HepG2 (cell line): ENCODE results near the gene PCNT. TPM values are rescaled to one million over a fixed set of nuclear protein-coding genes. Genes with fewer than 3 reads are reported as not detected.
A peak's percentile ranks its signal among the peaks of the same experiment; 100 is the strongest.

Experiments
- ATRX ChIP-seq: sonication (generic); formaldehyde crosslinking; IDR thresholded peaks from 2 replicates; pipeline ENCODE4 v1.4.0; 2020; ENCODE audit warnings: missing genetic modification reagents, borderline replicate concordance
- CBFB ChIP-seq: sonication (generic); formaldehyde crosslinking; IDR thresholded peaks from 2 replicates; pipeline ENCODE4 v1.4.0; 2020; ENCODE audit warnings: missing genetic modification reagents
- FOXJ3 ChIP-seq: sonication (generic); formaldehyde crosslinking; IDR thresholded peaks from 2 replicates; pipeline ENCODE4 v1.4.0; 2020; ENCODE audit warnings: missing genetic modification reagents, mild to moderate bottlenecking, borderline replicate concordance
- HDAC2 ChIP-seq: sonication (generic); formaldehyde crosslinking; IDR thresholded peaks from 2 replicates; pipeline ENCODE4 v1.4.0; 2020; ENCODE audit warnings: missing genetic modification reagents
- HNF4G ChIP-seq, 2 experiments: sonication (generic) in 1 of 2; formaldehyde crosslinking in 1 of 2; IDR thresholded peaks; 2 replicates each; pipeline versions ENCODE4 v1.4.0 to v1.6.1; 2011 to 2020; ENCODE audit warnings: borderline replicate concordance in 2 of 2, low read depth in 2 of 2, mild to moderate bottlenecking in 2 of 2, low read length in 1 of 2, missing genetic modification reagents in 1 of 2, moderate library complexity in 1 of 2
- KMT2A ChIP-seq: sonication (generic); formaldehyde crosslinking; IDR thresholded peaks from 2 replicates; pipeline ENCODE4 v1.4.0; 2020; ENCODE audit warnings: missing genetic modification reagents
- MAX ChIP-seq: IDR thresholded peaks from 2 replicates; pipeline ENCODE4 v1.6.1; 2012; ENCODE audit warnings: inconsistent platforms
- MED1 ChIP-seq: sonication (generic); formaldehyde crosslinking; IDR thresholded peaks from 2 replicates; pipeline ENCODE4 v1.4.0; 2020; ENCODE audit warnings: missing genetic modification reagents
- MLX ChIP-seq: IDR thresholded peaks from 2 replicates; pipeline ENCODE4 v1.6.1; 2016
- NR1H2 ChIP-seq: sonication (generic); formaldehyde crosslinking; IDR thresholded peaks from 2 replicates; pipeline ENCODE4 v1.8.1; 2022; ENCODE audit warnings: low read depth, missing genetic modification reagents, borderline replicate concordance
- NR2C2 ChIP-seq: sonication (generic); formaldehyde crosslinking; IDR thresholded peaks from 2 replicates; pipeline ENCODE4 v1.4.0; 2020; ENCODE audit warnings: missing genetic modification reagents, mild to moderate bottlenecking, moderate library complexity, borderline replicate concordance
- PRPF4 ChIP-seq: fragments of 200-400 bp; formaldehyde crosslinking; IDR thresholded peaks from 2 replicates; pipeline ENCODE4 v1.6.1; 2016; ENCODE audit warnings: low read length, low read depth; ENCODE audit not compliant: poor library complexity, severe bottlenecking
- SETDB1 ChIP-seq: sonication (generic); formaldehyde crosslinking; IDR thresholded peaks from 2 replicates; pipeline ENCODE4 v1.5.1; 2020; ENCODE audit warnings: missing genetic modification reagents, mild to moderate bottlenecking, borderline replicate concordance
- THAP11 ChIP-seq: IDR thresholded peaks from 2 replicates; pipeline ENCODE4 v1.6.1; 2016; ENCODE audit warnings: missing biosample characterization, missing genetic modification reagents
- TOPORS ChIP-seq: sonication (generic); formaldehyde crosslinking; IDR thresholded peaks from 2 replicates; pipeline ENCODE4 v1.8.0; 2023; ENCODE audit warnings: mild to moderate bottlenecking, missing genetic modification reagents
- YY1 ChIP-seq: IDR thresholded peaks from 2 replicates; pipeline ENCODE4 v1.6.1; 2011; ENCODE audit warnings: low read length, low read depth, moderate library complexity, mild to moderate bottlenecking; ENCODE audit not compliant: insufficient read depth, insufficient replicate concordance
- ZBTB8A ChIP-seq: sonication (generic); formaldehyde crosslinking; IDR thresholded peaks from 2 replicates; pipeline ENCODE4 v1.4.0; 2020; ENCODE audit warnings: mild to moderate bottlenecking, low read depth, missing genetic modification reagents, borderline replicate concordance
- ZC3H4 ChIP-seq: sonication (generic); formaldehyde crosslinking; IDR thresholded peaks from 2 replicates; pipeline ENCODE4 v1.4.0; 2020; ENCODE audit warnings: missing genetic modification reagents, borderline replicate concordance
- ZKSCAN8 ChIP-seq: IDR thresholded peaks from 2 replicates; pipeline ENCODE4 v1.6.1; 2016; ENCODE audit warnings: borderline replicate concordance, missing genetic modification reagents, missing compliant biosample characterization
- ZNF30 ChIP-seq: sonication (generic); formaldehyde crosslinking; IDR thresholded peaks from 2 replicates; pipeline ENCODE4 v1.5.0; 2020; ENCODE audit warnings: mild to moderate bottlenecking, missing genetic modification reagents
- ZNF326 ChIP-seq: sonication (generic); formaldehyde crosslinking; IDR thresholded peaks from 2 replicates; pipeline ENCODE4 v1.4.0; 2020; ENCODE audit warnings: missing genetic modification reagents, borderline replicate concordance
- ZNF33B ChIP-seq: sonication (generic); formaldehyde crosslinking; IDR thresholded peaks from 2 replicates; pipeline ENCODE4 v1.5.1; 2020; ENCODE audit warnings: mild to moderate bottlenecking, missing genetic modification reagents
- ZNF552 ChIP-seq: sonication (generic); formaldehyde crosslinking; IDR thresholded peaks from 2 replicates; pipeline ENCODE4 v1.9.0; 2022; ENCODE audit warnings: missing genetic modification reagents, mild to moderate bottlenecking, borderline replicate concordance
- ZNF576 ChIP-seq: sonication (generic); formaldehyde crosslinking; IDR thresholded peaks from 2 replicates; pipeline ENCODE4 v1.4.0; 2020; ENCODE audit warnings: mild to moderate bottlenecking, missing genetic modification reagents
- ZNF639 ChIP-seq: conservative IDR thresholded peaks from 2 replicates; pipeline ENCODE4 v1.6.1; 2018; ENCODE audit warnings: missing genetic modification reagents
- ZNF7 ChIP-seq: IDR thresholded peaks from 2 replicates; pipeline ENCODE4 v1.6.1; 2016; ENCODE audit warnings: missing biosample characterization, missing genetic modification reagents
- ZNF720 ChIP-seq: sonication (generic); formaldehyde crosslinking; IDR thresholded peaks from 2 replicates; pipeline ENCODE4 v1.4.0; 2020; ENCODE audit warnings: missing genetic modification reagents
- ZNF740 ChIP-seq: sonication (generic); formaldehyde crosslinking; IDR thresholded peaks from 2 replicates; pipeline ENCODE4 v1.4.0; 2020; ENCODE audit warnings: missing genetic modification reagents
- polyA plus RNA-seq, 8 experiments: library from polyadenylated mRNA; depleted of rRNA in 3 of 8; stranded (reverse) in 7 of 8; unstranded in 1 of 8; fragments of >200 nt; fragmentation: Illumina TruSeq in 4 of 8; extraction: Trizol in 4 of 8; gene quantifications; 2 replicates each; pipeline versions ENCODE4 v1.2.1 to v1.2.3, GENCODE V29; 2011 to 2016; ENCODE audit warnings: low read depth in 4 of 8, missing spikeins in 1 of 8, mixed read lengths in 1 of 8; ENCODE audit not compliant: insufficient read depth in 1 of 8
- total RNA-seq, 5 experiments: library from RNA; depleted of rRNA; stranded (reverse); fragments of >200 nt; fragmentation: Illumina TruSeq; extraction: Trizol; gene quantifications; 2 replicates each; pipeline ENCODE4 v1.2.3, GENCODE V29; 2016; ENCODE audit warnings: low read depth in 1 of 5

PCNT gene
- total and polyA plus RNA-seq, 2 of the 13 experiments (the other 11 are each of a cell fraction or from before 2014, with no cell fraction given) = 5.6 to 12.4 TPM

GRCh38 chr21:46458315-46459023 lies 134.5 kb downstream of the PCNT start, which contains the start of gene DIP2A (continued):
- peak; percentile 75; the same call in 1 of the 2 replicates for TF ChIP-seq NR2C2
- peak; percentile 82 for TF ChIP-seq KMT2A (CRISPR knock-in tag)
- no peak for TF ChIP-seq ZNF576 (CRISPR knock-in tag)
- TF ChIP-seq ZNF326 (CRISPR knock-in tag) = no peak
- 0 out of 2 replicates have a peak, but pooled peaks have one; percentile 72 for TF ChIP-seq ZNF33B (CRISPR knock-in tag)
- TF ChIP-seq MED1 (CRISPR knock-in tag) = peak; percentile 45
- peak; percentile 56; the same call in 1 of the 2 replicates for TF ChIP-seq NR1H2
- TF ChIP-seq ZBTB8A (CRISPR knock-in tag) = peak; percentile 82
- no peak for TF ChIP-seq FOXJ3 (CRISPR knock-in tag)
- peak; percentile 82 for TF ChIP-seq YY1
- no peak for TF ChIP-seq HNF4G (IDR thresholded peaks at IDR 0.05; ENCODE audit: borderline replicate concordance, low read depth, low read length)
- peak; percentile 56; the same call in 1 of the 2 replicates for TF ChIP-seq HNF4G (CRISPR knock-in tag; IDR thresholded peaks at IDR 0.05; ENCODE audit: borderline replicate concordance, low read depth)
- TF ChIP-seq CBFB (CRISPR knock-in tag) = 0 out of 2 replicates have a peak, but pooled peaks have one; percentile 7
- TF ChIP-seq ZKSCAN8 (CRISPR knock-in tag) = peak; percentile 23; the same call in 1 of the 2 replicates
- TF ChIP-seq ZNF30 (CRISPR knock-in tag) = 0 out of 2 replicates have a peak, but pooled peaks have one; percentile 74
- TF ChIP-seq ZC3H4 (CRISPR knock-in tag) = no peak
- peak; percentile 84 for TF ChIP-seq MAX
- TF ChIP-seq ZNF740 = no peak
- TF ChIP-seq ZNF639 (CRISPR knock-in tag) = no peak; the same call in 1 of the 2 replicates
- TF ChIP-seq ZNF7 = no peak
- TF ChIP-seq HDAC2 (CRISPR knock-in tag) = peak; percentile 52; the same call in 1 of the 2 replicates
- no peak for TF ChIP-seq ZNF720 (CRISPR knock-in tag)
- 0 out of 2 replicates have a peak, but pooled peaks have one; percentile 53 for TF ChIP-seq ZNF552 (CRISPR knock-in tag)
- TF ChIP-seq ATRX (CRISPR knock-in tag) = no peak
- no peak for TF ChIP-seq SETDB1
- no peak for TF ChIP-seq MLX (CRISPR knock-in tag)
- TF ChIP-seq TOPORS (CRISPR knock-in tag) = no peak
- no peak for TF ChIP-seq PRPF4
- peak; percentile 88 for TF ChIP-seq THAP11 (CRISPR knock-in tag)
